T1000 (cell line): Measurements from ENCODE around the gene GNPTAB.

Experiments used
- DNase-seq: peaks from one replicate; lab custom pipeline; 2025; ENCODE audit warnings: mixed read lengths; lab: John Stamatoyannopoulos, UW

The GNPTAB gene

GRCh38 chr12:101772012-101772775, 58.6 kb downstream of the GNPTAB start:
- no peak for DNase-seq

DNA sequence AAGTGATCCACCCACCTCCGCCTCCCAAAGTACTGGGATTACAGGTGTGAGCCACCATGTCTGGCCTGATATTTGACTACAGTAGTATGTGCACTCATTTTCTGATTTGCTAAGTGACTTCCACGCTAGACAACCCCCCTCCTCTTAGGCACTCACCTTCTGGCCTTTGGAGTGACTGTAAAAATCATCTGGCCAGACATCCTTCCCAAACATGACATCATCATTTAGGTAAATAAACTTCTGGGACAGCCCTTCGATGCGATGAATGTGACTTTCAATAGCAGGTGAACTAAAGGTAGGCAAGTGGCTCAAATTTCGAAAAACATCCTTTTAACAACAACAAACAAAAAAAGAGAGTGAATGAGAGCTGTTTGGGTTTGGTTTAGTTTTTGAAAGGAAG, 60.9 kb downstream of the GNPTAB start:
- no peak for DNase-seq

GRCh38 chr12:101768781-101769180, 62.0 kb downstream of the GNPTAB start:
- DNase-seq, result no peak

DNA sequence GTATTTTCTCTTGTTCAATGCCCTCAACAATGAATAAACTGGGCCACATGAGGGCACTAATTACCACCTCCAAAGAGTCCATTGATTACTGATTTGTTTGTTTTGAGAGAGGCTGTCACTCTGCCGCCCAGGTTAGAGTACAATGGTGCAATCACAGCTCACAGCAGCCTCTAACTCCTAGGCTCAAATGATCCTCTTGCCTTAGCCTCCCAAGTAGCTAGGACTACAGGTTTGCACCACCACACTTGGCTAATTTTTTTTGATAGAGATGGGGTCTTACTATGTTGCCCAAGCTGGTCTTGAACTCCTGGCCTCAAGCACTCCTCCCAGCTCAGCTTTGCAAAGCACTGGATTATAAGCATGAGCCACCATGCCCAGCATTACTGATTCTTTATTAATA, 63.2 kb downstream of the GNPTAB start:
- no peak for DNase-seq

DNA sequence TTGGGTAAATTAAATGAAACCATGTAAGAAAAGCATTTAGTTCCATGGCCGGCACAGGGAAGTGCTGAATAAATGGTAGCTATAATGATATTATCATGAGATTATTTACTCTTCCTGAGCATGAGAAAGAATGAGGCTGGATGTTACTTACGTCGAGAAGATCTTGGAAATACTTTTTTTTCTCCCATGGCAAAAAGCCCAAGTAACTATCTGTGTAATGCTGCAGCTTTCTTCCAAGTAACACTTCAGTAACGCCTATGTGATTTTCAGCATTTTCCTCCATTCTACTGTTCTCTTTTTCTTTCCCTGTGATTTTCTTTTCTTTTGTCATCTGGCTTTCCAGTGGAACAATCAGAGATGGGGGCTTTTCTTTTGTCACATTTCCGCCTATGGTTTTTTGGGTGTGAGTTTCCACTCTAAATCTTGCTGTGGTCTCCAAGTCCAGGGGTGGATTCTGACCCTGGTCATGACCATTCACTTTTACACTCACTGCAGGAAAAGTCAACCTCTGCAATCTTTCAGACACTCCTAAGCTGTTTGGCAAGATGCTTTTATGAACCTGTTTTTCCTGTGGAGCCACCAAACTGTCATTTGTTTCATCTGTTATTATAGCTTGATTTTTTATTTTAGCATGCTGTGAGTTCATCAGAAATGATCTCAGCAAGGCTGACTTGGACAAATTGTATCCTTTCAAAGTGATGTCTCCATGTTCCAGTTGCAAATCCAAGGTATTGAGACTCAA, 66.5 kb downstream of the GNPTAB start:
- DNase-seq, result no peak

DNA sequence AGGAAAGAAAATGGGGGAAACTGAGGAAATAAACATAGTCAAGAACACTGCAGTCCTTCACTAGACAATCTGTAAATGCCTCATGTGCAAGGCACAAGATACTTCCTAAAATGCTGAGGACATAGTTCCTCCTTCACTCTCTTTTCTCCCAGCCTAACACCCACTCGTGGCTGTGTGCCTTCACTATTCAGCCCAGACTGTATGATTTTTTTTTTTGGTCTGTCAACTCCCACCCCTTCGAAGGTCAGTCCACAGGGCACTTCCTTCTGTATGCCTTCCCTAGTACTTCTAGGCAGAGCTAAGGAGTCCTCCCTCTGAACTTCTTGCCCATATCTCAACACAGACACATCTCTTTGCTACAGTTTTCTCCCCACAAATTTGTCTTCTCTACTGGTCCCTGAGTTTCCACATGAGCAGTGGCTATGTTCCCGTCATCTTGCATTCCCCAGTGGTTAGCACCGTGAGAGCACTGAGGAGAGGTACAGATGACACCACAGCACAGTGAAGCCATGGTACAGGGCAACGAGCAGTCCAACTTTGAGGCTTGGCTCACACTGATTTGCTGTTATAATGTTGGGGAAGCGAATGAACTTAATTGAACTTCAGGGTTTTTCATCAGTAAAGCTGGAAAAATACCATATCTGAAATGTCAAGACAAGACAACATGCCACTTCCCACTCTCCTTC, 67.4 kb downstream of the GNPTAB start:
- no peak for DNase-seq

DNA sequence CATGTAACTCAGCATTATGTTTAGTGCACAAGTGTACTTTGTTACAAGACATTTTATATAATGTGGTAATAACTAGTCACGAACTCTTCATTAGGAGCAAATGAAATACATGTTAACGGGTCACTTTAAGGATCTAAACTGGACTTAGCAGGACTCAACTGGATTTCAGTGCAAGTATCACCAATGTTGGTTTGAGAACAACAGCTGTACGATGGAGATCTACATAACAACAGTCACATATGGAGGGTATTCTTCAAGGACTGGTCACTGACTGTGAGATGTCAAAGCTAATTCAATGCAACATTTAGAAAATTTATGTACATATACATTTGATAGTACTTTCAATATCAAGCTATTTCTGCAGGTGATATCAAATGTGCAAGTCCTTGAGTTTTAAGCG, 69.0 kb downstream of the GNPTAB start:
- no peak for DNase-seq

- no peak for DNase-seq
Measured at GRCh38 chr12:101761350-101761749, 69.4 kb downstream of the GNPTAB start.

DNA sequence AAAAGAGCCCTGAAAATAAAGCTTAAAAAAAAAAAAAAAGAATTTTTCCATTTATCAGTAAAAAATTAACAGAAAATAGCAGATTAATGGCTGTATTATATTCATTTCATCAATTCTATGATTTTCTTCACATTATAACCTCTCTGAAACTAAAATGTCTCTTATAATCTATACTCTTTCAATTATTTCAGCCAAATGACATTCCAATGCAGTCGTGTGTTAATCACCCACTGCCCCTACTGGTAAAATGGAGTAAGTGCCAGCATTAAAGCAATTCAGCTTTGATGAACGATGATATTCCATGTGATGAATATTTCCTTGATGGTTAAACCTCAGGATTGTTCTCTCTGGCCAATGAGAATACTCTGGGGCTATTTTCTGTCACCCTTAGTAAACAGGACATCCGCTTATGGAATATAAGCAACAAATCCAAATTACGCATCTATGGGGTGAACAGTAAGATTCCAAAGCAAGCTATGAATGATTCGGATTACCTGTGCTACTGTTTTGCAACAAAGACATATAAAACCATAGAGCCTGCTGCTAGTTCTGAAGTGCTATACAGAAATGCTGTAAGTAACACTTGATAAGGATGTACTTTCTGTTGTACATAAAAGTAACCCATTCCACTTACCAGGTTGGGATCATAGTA, 71.2 kb downstream of the GNPTAB start:
- DNase-seq, result no peak

GRCh38 chr12:101750152-101750551, 80.6 kb downstream of the GNPTAB start:
- no peak for DNase-seq

- no peak for DNase-seq
Measured at GRCh38 chr12:101749657-101750056, 81.1 kb downstream of the GNPTAB start.

GRCh38 chr12:101748907-101749306, 81.9 kb downstream of the GNPTAB start:
- no peak for DNase-seq

- DNase-seq, result no peak
Measured at GRCh38 chr12:101747697-101748096, 83.1 kb downstream of the GNPTAB start.

DNA sequence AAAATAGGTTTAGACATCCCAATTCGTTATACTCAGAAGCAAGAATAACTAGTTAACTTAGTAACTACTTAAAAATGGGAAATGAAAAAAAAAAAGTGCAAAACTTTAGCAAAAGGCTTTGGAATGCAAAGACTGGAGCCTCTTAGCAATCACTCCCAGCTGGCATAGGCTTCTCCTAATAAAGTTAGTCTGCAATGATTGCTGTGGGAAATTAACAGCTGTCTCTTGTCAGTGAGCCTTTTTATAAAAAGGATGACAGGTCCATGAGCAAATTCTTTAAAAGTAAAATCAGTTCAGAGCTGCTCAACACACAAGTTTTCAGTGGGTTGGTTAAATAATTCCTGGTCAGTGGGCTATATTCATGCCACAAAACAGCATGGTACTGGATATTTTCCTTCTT, 84.1 kb downstream of the GNPTAB start:
- DNase-seq, result no peak

- DNase-seq, result no peak
Measured at GRCh38 chr12:101746196-101746595, 84.6 kb downstream of the GNPTAB start.

GRCh38 chr12:101745481-101745880, 85.3 kb downstream of the GNPTAB start:
- DNase-seq, result no peak

DNA sequence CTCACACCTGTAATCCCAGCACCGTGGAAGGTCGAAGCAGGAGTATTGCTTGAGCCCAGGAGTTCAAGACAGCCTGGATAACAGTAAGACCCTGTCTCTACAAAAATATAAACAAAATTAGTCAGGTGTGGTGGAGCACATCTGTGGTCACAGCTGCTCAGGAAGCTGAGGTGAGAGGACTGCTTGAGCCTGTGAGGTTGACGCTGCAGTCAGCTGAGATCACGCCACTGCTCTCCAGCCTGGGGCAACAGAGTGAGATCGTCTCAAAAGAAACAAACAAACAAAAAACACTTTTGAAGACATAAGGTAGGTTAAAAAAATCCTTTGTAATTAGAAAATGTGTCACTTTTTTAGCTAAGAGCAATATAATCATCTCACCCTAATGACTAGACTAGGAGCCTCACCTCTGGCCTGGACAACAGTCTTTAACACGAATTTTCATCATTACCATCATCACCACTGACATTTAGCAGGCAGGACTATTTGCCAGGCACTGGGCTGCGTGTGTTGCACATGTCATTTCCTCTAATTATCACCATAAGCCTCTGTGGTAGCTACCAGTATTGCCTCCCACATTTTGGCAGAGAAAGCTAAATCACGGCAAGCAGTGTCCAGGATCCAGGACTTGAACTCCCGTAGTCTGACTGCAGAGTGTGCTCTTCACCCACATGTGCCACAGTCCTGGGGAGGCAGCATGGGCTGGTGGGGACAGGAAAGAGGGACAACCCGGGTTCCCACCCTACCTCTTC, 86.9 kb downstream of the GNPTAB start:
- no peak for DNase-seq

DNA sequence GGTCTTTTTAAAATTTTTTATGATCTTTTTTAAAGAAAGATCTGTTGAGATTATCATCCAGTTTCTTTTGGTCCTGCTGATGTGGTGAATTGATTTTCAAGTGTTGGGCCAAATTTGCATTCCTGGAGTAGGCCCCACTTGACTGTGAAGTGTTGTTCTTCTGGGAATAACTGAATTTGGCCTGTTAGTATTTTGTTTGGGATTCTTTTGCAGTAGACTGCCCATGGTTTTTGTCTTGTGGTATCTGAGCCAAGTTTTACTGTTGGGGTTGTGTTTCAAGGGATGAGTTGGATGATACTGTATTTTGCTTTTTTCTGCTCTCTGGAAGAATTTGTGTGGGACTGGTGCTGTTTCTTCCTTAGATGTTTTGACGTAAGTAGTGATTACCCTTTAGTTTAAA, 87.5 kb downstream of the GNPTAB start:
- no peak for DNase-seq

DNA sequence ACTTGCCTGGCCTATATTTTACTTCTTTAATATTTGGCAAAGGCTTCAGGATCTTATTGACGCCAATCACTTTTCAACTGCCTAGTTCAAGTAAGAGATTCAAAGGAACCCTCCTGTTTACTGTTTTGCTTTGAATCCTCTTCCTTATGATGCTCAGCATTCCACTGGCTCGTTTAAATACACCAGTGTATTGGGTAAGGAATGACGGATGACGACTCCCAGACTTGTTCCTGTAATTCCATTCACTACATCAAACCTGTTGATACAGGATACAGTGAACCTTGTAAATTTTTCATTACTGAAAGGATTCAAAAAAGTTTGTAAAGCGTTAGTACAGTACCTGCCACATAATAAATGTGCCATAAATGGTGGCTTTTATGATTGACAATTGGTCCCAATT, 89.8 kb downstream of the GNPTAB start:
- no peak for DNase-seq

GRCh38 chr12:101740566-101740965, 90.2 kb downstream of the GNPTAB start:
- no peak for DNase-seq

GRCh38 chr12:101738920-101739665, 91.7 kb downstream of the GNPTAB start, which contains the start of gene SYCP3:
SYCP3 (minus strand) TSS chr12:101739462; CDS start chr12:101737935, 1,527 bp downstream.
- DNase-seq, result no peak
